NCI-H128 (cell line): ENCODE results near the gene STK36.

ENCODE experiments used
- DNase-seq: peaks from one replicate; lab custom pipeline; 2025; ENCODE audit not compliant: unreplicated experiment; lab: John Stamatoyannopoulos, UW

Gene STK36

DNA sequence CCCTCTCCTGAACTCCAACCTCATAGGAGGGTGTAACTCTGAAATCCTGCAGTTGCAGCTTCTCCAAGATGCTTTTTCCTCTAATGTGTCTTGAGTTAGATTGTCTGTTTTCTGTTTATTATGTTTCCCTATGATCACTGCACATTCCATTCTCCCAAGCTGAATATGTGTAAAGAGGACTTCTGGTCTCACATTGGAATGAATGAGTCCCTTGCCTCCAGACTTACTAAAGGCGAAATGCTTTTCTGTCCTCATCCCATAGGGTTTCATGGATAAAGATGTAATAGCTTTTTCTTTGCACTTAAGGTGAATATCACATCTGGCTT is 74.5 kb downstream of the STK36 start:
- no peak for DNase-seq

DNA sequence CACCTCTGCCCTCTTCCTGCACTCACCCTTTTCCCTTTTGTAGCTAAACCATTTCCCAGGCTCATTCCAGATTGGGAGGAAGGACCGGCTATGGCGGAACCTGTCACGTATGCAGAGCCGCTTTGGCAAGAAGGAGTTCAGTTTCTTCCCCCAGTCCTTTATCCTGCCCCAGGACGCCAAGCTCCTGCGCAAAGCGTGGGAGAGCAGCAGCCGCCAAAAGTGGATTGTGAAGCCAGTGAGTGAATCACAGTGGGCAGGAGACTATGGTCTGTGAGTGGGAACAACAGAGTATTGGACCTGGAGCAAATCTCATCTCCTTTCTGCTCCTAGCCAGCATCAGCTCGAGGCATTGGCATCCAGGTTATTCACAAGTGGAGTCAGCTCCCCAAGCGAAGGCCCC is 75.1 kb downstream of the STK36 start:
- no peak for DNase-seq

DNA sequence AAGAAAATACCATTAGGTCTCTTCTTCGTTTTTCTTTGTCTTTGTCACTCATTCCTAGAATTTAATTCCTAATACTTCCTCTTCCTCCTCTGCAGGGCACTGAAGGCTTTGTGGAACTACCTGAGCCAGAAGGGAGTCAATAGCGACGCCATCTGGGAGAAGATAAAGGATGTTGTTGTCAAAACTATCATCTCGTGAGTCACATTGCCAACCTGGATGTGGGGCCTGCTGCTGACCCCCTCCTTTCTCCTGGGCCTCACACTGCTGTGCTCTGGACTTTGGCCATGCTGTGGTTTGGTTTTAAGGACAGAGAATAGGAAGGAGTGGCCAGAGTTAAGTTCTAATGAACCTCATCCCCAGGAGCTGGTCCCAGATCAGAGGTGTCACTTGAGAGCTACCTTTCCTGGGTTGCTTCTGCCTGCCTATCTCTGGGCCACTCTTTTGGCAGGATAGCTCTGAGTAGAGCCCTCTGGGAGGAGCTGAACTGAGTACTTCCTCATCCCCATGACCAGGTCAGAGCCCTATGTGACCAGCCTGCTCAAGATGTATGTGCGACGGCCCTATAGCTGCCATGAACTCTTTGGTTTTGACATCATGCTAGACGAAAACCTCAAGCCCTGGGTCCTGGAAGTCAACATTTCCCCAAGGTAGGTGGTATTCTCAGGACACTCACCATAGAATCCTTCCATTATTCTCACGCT is 77.0 kb downstream of the STK36 start:
- DNase-seq: no peak
